Measurements from ENCODE around the gene PRSS56.

Gene PRSS56

DNA sequence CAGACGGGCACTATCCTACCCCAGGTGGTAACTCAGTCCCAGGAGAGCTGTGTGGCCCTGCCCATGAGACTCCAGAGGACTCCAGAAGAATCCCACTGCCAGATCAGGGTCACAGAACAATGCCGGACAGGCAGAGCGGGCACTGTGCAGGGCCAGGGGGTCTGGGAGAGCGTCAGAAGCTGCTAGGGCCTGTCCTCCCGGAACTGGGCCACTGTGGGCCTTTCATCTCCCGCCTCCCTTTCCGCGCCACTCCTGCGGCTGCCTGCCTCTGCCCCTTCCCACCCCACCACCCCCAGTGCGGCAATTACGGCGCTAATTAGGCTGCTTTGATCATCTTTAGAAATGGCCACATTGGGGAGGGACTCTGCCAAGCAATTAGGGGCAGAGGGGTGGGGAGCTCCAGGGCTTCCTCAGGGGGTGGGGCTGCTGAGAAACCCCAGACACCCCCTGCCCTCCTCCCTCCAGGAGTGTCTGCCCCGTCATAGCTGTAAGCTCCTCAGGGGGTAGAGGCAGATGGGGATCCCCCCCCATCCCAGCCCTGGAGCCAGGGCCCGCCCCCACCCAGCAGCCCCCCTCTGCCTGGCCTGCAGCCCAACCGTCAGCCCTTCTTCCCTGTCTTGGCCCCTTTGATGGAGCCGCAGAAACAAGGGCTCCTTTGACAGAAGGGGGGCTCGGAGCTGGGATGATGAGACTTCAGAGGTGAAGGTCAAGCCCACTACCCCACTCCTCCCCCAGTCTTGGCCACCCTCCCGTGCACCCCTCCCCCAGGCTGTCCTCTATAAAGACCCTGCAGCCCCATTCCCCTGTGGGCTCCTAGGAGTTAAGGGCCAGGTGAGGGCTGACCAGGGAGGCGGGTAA, at the start of gene PRSS56:
TSS of gene PRSS56 (plus strand) at position 808 of the 858 bp plus-strand sequence. CDS start 211 bp downstream, outside the sequence.
- peak; percentile 83 for DNase-seq

GRCh38 chr2:232473467-232473890, 46.7 kb upstream of the PRSS56 start:
- DNase-seq, result peak; percentile 82

- no peak for DNase-seq
Observed at GRCh38 chr2:232476045-232476444, 44.1 kb upstream of the PRSS56 start.

DNA sequence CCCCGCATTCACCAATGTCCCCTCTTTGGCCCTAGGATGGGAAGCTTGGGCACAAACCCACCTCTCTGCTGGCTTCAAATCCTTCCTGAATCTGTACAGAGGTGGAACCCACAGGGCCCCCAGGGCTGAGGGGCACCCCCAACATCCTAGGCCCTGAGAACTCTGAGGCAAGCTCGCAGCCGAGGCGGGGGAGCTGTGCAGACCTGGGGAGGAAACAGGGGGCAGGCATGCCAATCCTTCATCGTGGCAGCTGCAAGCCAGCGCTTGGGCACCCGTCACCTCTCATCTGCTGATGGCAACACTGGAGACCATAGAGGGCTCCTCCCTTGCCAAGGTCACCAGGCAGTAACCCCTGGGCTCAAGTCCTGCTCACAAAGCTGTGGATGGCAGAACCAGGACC, 43.4 kb upstream of the PRSS56 start:
- no peak for DNase-seq

- no peak for DNase-seq
Observed at GRCh38 chr2:232477751-232478510, 42.3 kb upstream of the PRSS56 start.

DNA sequence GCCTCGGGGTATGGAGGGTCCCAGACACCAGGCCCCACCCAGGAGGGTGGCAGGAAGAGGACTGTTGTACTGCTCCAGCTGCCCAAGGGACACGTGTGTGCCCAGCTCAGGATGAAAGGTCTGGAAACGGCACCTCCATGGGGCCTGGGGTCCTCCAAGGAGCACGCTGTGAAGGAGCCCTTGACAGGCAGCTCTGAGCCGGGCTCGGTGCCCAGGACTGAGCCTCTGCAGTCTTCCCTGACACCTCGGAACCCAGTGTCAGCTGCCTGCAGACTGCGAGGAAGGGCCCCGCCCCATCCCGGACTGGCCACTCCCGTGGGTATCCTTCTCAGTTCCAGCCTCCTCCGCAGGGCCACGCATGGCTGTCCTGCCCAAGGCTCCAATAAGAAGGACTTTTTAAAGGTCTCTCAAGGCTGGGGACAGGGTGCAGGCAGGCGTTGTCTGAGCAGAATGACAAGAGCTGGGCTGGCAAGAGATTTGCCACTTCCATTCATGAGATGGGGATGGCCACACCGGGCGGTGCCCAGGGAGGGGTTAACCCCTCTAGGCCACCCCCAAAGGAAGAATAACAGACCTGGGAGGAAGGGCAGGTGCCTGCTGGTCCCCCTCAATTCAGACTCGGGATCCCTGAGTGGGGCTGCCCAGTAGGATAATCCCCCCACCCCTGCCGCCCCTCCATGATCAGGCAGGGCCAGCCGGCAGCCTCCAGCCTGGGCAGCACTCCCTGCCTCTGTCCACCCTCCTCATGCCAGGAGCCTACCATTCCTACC, 41.4 kb upstream of the PRSS56 start:
- no peak for DNase-seq

GRCh38 chr2:232479341-232480200, 40.6 kb upstream of the PRSS56 start:
- DNase-seq, result no peak

DNA sequence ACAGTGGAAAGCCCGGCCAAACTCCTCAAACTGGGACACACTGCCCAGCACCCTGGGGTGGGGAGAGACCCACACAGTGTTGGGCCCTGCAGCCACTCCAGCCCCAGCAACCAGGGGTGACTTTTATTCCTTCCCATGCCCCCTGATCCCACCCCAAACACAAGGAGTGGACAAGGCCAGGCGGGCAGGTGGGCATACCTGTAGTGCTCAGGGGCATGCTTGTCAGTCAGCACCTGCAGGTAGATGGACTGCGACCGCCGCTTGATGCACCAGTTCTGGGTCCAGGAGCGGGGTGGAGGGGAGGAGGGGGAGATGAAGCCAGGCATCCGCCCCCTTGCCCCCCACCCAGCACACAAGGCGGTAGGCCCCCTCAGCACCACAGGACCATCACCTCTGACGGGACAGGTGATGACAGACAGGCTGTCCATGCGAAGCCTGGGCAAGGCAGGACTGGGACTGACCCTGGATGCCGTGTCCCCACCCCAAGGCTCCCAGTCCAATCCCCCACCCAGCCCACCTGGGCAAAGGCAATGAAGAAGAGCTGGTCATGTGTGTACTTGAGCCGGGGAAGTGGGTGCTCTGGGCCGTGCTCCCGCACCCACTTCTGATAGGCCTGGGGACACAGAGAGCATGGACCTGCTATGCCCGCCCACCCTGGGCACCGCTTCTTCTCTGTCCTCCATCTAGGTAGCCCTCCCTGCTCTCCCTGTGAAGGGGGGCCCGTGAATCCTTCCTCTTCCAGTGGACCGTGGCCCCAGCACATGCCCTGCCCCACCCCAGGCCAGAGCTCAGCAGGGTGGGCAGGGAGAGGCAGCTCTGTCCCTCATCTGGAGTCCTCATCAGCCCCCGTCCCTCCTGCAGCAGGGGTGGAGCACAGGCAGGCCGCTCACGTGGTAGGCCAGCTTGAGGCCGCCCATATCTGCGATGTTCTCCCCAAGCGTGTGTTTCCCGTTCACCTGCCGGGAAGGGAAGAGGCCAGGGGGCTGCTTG, 39.7 kb upstream of the PRSS56 start:
- DNase-seq, result no peak

DNA sequence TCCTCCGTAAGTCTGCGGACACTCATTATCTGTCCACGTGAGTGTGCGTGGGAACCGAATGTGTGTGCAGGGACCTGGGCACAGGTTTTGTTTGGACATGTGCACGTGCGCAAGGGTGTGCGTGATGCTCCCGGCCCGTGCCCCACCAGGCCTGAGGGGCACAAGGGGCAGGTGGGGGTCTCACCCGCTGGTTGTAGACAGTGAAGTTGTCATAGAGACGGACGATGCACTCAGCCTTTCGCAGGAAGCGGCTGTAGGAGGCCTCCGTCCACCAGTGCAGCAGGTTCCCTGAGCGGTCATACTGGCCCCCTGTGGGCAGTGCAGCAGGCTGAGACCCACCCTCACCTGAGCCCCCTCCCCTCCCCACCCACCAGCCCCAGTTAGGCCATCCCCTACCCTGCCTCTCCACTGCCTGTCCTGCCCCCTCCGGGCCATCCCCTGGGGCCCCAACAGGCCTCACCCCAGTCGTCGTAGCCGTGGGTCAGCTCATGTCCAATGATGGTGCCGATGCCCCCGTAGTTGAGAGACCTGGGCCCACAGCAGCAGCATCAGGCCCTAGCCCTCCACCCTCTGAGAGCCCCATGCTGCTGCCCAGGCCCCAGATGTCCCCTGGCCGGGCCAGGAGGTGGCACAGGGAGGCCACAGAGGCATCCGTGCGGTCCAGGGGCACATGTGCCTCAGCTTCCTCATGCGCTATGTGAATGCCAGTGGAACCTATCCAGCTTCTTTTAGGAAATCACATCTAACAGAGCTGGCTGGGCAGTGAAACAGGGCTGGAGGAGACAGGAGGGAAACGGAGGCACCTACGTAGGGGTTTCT, 38.7 kb upstream of the PRSS56 start:
- no peak for DNase-seq

DNA sequence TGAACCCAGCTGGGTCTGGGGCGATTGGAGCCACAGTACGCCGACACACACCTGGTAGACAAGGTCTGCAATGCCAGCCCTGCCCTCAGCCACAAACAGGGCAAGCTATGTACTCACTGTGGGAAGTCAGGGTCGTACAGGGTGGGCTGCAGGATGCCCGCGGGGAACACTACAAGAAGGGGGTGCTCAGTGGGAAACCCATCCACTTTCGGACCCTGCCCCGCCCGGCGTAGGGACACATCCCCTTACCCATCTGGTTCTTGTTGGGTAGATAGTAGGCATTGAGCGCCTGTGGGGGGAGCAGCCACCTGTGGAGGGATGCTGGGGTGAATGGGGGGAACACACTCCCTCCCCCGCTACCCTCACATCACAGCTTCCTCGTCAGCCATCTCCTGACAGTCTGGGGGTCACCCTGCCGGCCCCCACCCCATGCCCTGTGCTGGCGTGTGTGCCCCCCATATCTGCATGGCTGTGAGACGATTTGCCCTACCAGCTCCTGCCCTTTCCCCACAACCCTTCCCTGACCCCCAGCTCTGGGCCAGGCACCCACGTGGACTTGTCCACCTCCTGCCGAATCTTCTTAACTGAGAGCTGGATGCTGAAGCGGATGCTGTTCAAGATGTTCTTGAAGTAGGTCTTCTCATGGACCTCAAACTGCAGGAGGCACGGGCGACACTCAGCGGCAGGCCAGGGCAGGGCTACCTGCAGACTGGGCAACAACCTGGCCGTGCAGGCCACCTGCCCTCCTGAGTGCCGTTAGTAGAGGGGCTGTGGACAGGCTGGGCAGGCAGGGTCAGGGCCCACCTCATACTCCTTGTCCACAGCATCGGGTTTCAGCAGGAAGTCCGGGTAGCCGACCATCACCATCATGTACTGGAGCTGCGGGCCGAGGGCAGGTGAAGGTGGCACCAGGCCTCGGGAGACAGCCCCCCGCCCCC, 37.6 kb upstream of the PRSS56 start:
- DNase-seq, result no peak

GRCh38 chr2:232483311-232483922, 36.8 kb upstream of the PRSS56 start:
- DNase-seq, result no peak

- DNase-seq, result no peak
Observed at GRCh38 chr2:232483923-232484627, 36.1 kb upstream of the PRSS56 start.

DNA sequence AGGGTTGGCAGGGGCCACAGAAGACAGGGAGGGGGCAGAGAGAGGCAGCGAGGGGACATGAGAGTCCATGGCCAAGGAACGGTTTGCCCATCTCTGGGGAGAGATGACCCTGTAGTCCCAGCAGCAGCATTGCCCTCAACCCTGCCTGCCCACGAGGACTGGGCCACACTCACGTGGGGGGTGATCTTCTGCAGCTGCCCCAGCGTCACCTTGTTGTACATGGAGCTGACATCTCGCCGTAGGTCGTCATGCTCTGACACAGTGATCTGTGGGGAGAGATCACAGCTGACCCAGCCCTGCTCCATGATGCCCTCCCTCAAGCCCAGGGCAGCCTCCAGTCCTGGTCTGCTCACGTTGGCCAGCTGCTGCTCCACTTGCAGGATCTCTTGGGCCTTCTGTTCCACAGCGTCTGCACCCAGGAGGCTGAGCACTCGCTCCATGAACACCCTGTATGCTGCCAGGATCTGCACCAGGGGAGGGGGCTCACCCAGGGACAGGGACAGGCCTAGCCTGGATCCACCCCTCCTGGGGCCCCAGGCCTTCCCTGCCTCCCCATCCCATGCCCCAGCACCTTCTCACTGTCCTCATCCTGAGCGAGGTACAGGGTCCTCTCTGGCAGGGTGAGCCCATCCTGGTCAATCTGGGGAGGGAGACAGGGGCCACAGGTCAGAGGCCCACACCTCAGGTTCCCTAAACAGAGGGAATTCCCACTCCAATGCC, 35.4 kb upstream of the PRSS56 start:
- no peak for DNase-seq

DNA sequence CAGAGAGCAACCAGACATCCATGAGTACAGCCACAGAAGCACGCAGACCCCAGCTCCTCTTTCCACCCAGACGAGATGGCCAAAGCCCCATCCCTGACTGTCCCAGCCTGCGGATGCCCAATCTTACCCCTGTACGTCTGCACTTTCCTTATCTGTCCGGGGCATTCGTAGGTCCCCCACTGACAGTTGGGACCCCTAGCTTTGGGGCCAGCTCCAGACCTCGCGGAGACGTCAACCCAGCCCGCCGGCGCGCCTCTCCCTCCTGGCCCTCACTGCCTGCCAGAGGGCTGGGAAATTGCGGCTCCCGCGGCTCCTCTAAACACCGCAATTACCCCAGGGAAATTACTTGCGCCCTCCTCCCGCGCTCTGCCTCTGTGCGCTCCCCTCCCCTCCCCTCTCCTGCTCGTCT, 34.8 kb upstream of the PRSS56 start:
- no peak for DNase-seq

DNA sequence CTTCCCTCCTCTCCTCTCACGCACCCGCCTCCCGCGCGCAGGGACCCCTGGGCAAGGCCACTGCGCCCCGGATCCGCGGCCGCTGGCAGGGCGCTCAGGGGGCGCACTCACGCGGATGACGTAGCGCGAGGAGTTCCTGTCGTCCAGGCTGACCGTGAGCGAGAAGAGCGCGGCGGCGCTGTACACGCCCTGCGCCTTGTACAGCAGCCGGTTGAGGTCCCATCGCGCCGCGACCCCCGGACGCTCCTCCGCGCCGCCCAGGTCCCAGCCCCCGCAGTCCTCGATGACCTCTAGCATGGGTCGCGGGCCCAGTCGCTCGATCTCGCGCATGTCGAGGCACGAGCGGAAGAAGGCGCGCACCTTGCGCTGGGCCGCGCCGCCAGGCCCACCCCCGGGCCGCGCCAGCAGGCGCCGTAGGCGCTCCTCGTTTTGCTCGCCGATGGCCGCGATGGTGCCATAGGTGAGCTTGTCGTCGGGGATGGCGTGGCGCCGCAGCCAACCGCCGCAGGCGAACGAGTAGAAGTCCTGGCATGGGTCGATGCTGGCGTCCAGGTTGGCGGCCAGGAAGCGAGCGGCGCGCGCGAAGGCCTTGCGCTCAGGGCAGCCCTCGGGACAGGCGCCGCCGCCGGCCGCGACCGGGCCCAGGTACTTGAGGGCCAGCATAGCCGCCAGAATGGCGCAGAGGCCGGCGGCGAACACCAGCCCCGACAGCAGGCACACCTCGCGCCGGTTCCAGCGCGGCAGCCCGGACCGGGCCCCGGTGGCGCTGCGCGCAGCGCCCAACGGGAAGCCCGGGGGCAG, 34.2 kb upstream of the PRSS56 start:
- peak; percentile 70 for DNase-seq
